ENCODE data around the gene PARS2. TPM values are rescaled to one million over a fixed set of nuclear protein-coding genes. Genes with fewer than 3 reads are reported as not detected.

The PARS2 gene
- total RNA-seq, 4 donors from 2014 or later, result 3.5 to 17.7 (median 7.2) TPM

DNA sequence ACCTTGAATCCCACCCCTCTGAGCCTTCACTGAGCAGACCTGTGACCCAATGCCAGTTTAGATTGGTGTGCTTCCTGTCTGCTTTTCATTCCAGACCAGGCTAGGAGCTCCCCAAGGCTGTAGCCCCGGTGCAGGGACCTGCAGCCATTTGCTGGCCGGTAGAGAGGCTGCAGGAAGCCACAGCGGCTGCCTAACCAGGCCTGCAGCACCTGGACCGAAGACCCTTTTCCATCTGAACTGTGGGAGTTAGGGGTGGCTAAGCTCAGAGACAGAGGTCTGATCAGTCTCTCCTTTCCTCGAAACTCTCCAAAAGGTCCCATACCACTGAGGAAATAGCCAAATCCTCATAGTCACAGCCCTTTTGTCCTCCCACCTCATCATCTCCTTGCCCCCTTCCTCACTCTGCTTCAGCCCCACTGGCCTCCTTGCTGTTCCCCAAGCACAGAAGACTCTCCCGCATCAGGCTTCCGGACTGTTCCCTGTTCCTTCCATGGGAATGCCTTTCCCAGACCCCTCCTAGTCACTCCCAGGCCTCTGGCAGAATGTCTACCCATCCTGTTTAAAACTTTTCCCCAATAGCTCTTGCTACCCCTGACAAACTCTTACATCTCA is 49.3 kb downstream of the PARS2 start:
- H3K27ac ChIP-seq, result peak overlapping the region; percentile 53 to 82

DNA sequence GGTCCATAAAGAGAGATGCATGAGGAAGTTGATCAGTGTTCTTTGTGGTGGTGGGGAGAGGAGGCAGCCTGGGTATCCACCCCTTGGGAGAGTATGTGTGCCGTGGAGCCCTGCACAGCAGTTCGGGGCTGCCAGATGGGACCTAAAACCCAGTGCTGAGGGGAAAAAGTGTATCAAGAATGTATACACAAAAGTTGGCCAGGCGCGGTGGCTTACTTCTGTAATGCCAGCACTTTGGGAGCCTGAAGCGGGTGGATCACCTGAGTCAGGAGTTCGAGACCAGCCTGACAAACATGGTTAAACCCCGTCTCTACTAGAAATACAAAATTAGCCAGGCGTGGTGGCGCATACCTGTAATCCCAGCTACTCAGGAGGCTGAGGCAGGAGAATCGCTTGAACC is 52.8 kb downstream of the PARS2 start:
- intact Hi-C loops (cut with DNase I; ENCODE audit: low total_unique reads), result no loop called here
- H3K36me3 ChIP-seq, result no peaks in the 10 kb centered on the region
- H3K27me3 ChIP-seq, result no peaks in the 10 kb centered on the region
- no peak overlapping the region for H3K4me3 ChIP-seq
- TF ChIP-seq, protein P1, sequence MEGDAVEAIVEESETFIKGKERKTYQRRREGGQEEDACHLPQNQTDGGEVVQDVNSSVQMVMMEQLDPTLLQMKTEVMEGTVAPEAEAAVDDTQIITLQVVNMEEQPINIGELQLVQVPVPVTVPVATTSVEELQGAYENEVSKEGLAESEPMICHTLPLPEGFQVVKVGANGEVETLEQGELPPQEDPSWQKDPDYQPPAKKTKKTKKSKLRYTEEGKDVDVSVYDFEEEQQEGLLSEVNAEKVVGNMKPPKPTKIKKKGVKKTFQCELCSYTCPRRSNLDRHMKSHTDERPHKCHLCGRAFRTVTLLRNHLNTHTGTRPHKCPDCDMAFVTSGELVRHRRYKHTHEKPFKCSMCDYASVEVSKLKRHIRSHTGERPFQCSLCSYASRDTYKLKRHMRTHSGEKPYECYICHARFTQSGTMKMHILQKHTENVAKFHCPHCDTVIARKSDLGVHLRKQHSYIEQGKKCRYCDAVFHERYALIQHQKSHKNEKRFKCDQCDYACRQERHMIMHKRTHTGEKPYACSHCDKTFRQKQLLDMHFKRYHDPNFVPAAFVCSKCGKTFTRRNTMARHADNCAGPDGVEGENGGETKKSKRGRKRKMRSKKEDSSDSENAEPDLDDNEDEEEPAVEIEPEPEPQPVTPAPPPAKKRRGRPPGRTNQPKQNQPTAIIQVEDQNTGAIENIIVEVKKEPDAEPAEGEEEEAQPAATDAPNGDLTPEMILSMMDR (IDR thresholded peaks at IDR 0.05), result no peak
- TF ChIP-seq POLR2A (IDR thresholded peaks at IDR 0.05), result no peak
- no peak for DNase-seq
- peaks cover 0 to 4% of the 10 kb centered on the region in 2 donors for H3K4me1 ChIP-seq
- H3K9me3 ChIP-seq, result no peaks in the 10 kb centered on the region
- H3K27ac ChIP-seq, result no peak overlapping the region

More for the DNA sequence above, 49.3 kb downstream of the PARS2 start:
- peak overlapping the region; percentile 75 to 93 for H3K4me3 ChIP-seq
- no peak for DNase-seq
- intact Hi-C loops (cut with DNase I; ENCODE audit: low total_unique reads), result no loop called here
- no peaks in the 10 kb centered on the region for H3K27me3 ChIP-seq
- peaks cover 0 to 5% of the 10 kb centered on the region in 2 donors for H3K4me1 ChIP-seq
- no peak for TF ChIP-seq POLR2A (IDR thresholded peaks at IDR 0.05)
- TF ChIP-seq, protein P1 (IDR thresholded peaks at IDR 0.05), result no peak
- no peaks in the 10 kb centered on the region for H3K9me3 ChIP-seq
- no peaks in the 10 kb centered on the region for H3K36me3 ChIP-seq

DNA sequence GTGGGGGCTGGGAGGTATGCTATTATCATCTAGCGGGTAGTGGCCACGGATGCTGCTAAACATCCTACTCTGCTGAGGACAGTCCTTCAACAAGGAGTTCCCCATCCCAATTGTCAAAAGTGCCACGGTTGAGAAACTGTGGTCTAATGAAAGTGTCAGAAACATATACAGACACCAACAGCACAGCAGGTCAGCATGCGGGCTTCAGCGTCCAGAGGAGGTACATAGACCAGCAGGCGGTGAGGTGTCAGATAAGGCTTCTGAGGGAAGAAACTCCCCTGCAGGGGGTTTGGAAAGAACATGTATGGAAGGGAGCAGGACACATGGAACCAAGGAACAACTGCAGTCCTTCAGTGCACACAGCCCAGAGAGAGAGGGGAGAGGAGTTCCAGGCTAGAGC is 53.5 kb downstream of the PARS2 start:
- H3K27me3 ChIP-seq, result no peaks in the 10 kb centered on the region
- no peaks in the 10 kb centered on the region for H3K9me3 ChIP-seq
- H3K27ac ChIP-seq, result no peak overlapping the region
- intact Hi-C loops (cut with DNase I; ENCODE audit: low total_unique reads), result no loop called here
- H3K4me3 ChIP-seq, result no peak overlapping the region
- H3K4me1 ChIP-seq, result no peaks in the 10 kb centered on the region
- H3K36me3 ChIP-seq, result no peaks in the 10 kb centered on the region
- TF ChIP-seq POLR2A (IDR thresholded peaks at IDR 0.05), result no peak
- TF ChIP-seq, protein P1 (IDR thresholded peaks at IDR 0.05), result no peak
- no peak for DNase-seq

DNA sequence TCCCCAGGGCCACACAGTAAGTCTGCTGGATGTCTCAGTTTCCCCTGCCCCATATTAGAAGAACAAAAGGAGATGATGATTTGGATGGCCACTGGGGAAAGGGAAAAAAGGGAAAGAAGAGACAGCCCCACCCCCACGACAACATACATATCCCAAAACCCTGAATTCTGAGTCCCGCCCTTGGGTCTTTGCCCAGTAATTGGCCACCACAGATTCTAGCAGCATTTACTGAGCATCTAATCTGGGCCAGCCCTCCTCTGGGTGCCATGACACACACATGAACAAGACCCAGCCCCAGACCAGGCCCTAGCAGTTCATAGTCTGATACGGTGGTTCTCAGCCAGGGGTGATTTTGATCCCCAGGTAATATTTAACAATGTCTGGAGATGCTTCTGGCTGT is 53.9 kb downstream of the PARS2 start:
- no peaks in the 10 kb centered on the region for H3K4me1 ChIP-seq
- H3K9me3 ChIP-seq, result no peaks in the 10 kb centered on the region
- no peaks in the 10 kb centered on the region for H3K27me3 ChIP-seq
- DNase-seq, result no peak
- TF ChIP-seq, protein P1 (IDR thresholded peaks at IDR 0.05), result no peak
- no peak for TF ChIP-seq POLR2A (IDR thresholded peaks at IDR 0.05)
- intact Hi-C loops (cut with DNase I; ENCODE audit: low total_unique reads), result no loop called here
- H3K27ac ChIP-seq, result no peak overlapping the region
- no peaks in the 10 kb centered on the region for H3K36me3 ChIP-seq
- H3K4me3 ChIP-seq, result no peak overlapping the region

DNA sequence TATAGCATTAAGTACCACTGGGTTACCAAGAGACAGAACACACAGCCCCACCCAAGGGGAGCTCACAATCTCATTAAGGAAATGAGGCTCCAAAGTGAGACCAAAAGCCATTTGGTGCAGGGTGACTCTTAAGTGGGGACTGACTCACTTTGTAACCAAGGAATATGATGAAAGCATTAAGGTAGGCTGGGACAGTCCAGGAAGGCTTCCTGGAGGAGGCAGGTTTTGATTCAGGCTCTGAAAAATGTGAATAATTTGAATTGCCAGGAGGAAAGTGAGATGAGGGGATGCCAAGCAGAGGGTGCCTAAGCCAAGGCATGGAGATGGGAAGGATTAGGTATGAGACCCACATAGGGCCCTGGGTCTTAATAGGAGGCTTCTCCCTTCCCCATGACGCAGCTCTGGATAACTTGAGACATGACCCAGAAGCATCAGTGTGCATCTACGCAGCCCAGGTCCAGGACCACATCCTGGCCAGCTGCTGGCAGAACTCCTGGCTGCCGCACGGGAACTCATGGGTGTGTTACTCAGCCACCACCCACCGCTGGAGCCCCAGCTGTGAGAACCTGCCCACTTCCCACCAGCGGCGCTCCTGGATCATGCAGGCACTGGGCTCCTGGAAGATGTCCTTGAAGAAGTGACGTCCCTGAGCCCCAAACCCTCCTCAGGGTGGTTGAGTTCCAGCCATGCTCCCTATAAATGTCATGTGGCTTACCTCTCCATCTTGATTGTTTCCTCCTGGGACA is 54.6 kb downstream of the PARS2 start:
- DNase-seq, result no peak

More for the DNA sequence above, 54.6 kb downstream of the PARS2 start:
- no peaks in the 10 kb centered on the region for H3K4me1 ChIP-seq
- H3K9me3 ChIP-seq, result no peaks in the 10 kb centered on the region
- H3K36me3 ChIP-seq, result no peaks in the 10 kb centered on the region
- H3K27ac ChIP-seq, result no peak overlapping the region
- no peaks in the 10 kb centered on the region for H3K27me3 ChIP-seq
- intact Hi-C loops (cut with DNase I; ENCODE audit: low total_unique reads), result no loop called here
- no peak for TF ChIP-seq POLR2A (IDR thresholded peaks at IDR 0.05)
- TF ChIP-seq, protein P1 (IDR thresholded peaks at IDR 0.05), result no peak
- no peak overlapping the region for H3K4me3 ChIP-seq
